SK-N-SH treated with all-trans-retinoic acid at 6 μM for 48 hours (cell line): ENCODE results near the gene STARD13.

Experiments
- ATAC-seq: fragments of 200-7000 bp; cut with Tn5 transposase; 3 replicates; pipeline ENCODE4 v1.9.1; 2020; ENCODE audit warnings: mild to moderate bottlenecking, moderate library complexity
- BACH2 ChIP-seq: fragments of 250-450 bp; sonication (Bioruptor Pico); IDR thresholded peaks from 2 replicates; pipeline ENCODE4 v1.9.0; 2021; ENCODE audit warnings: mild to moderate bottlenecking, borderline replicate concordance
- CSRNP3 ChIP-seq: fragments of 250-450 bp; sonication (Bioruptor Pico); IDR thresholded peaks from 2 replicates; pipeline ENCODE4 v1.5.1; 2021; ENCODE audit warnings: mild to moderate bottlenecking, moderate library complexity
- ESRRG ChIP-seq: fragments of 250-450 bp; sonication (Bioruptor Pico); IDR thresholded peaks from 2 replicates; pipeline ENCODE4 v1.6.1; 2021; ENCODE audit warnings: mild to moderate bottlenecking
- GLIS3 ChIP-seq: fragments of 250-450 bp; sonication (Bioruptor Pico); IDR thresholded peaks from 2 replicates; pipeline ENCODE4 v1.5.0; 2020; ENCODE audit warnings: mild to moderate bottlenecking, moderate library complexity
- ISL1 ChIP-seq: fragments of 250-450 bp; sonication (Bioruptor Pico); IDR thresholded peaks from 2 replicates; pipeline ENCODE4 v2.1.2; 2022; ENCODE audit warnings: mild to moderate bottlenecking, moderate library complexity
- OSR1 ChIP-seq: fragments of 250-450 bp; sonication (Bioruptor Pico); IDR thresholded peaks from 2 replicates; pipeline ENCODE4 v1.8.0; 2022; ENCODE audit warnings: moderate library complexity, mild to moderate bottlenecking, inconsistent platforms
- POU6F1 ChIP-seq: fragments of 250-450 bp; sonication (Bioruptor Pico); IDR thresholded peaks from 2 replicates; pipeline ENCODE4 v1.8.0; 2021; ENCODE audit warnings: low read depth, mild to moderate bottlenecking, moderate library complexity, borderline replicate concordance
- PPARA ChIP-seq: fragments of 250-450 bp; sonication (Bioruptor Pico); IDR thresholded peaks from 2 replicates; pipeline ENCODE4 v1.5.0; 2020; ENCODE audit warnings: mild to moderate bottlenecking, borderline replicate concordance
- RARB ChIP-seq: fragments of 250-450 bp; sonication (Bioruptor Pico); IDR thresholded peaks from 2 replicates; pipeline ENCODE4 v1.8.0; 2021; ENCODE audit warnings: mild to moderate bottlenecking, moderate library complexity
- SNAI2 ChIP-seq: fragments of 250-450 bp; sonication (Bioruptor Pico); IDR thresholded peaks from 2 replicates; pipeline ENCODE4 v1.5.0; 2020; ENCODE audit warnings: mild to moderate bottlenecking, moderate library complexity
- TCF4 ChIP-seq: fragments of 250-450 bp; sonication (Bioruptor Pico); IDR thresholded peaks from 2 replicates; pipeline ENCODE4 v1.8.0; 2021; ENCODE audit warnings: mild to moderate bottlenecking, moderate library complexity, borderline replicate concordance
- TOX ChIP-seq: fragments of 250-450 bp; sonication (Bioruptor Pico); IDR thresholded peaks from 2 replicates; pipeline ENCODE4 v1.8.0; 2021; ENCODE audit warnings: mild to moderate bottlenecking, moderate library complexity, borderline replicate concordance
- TSHZ2 ChIP-seq: fragments of 250-450 bp; sonication (Bioruptor Pico); IDR thresholded peaks from 2 replicates; pipeline ENCODE4 v1.5.0; 2020; ENCODE audit warnings: mild to moderate bottlenecking, moderate library complexity
- ZC3H10 ChIP-seq: fragments of 250-450 bp; sonication (Bioruptor Pico); IDR thresholded peaks from 2 replicates; pipeline ENCODE4 v1.5.1; 2021; ENCODE audit warnings: mild to moderate bottlenecking, moderate library complexity
- ZFP3 ChIP-seq: fragments of 250-450 bp; sonication (Bioruptor Pico); IDR thresholded peaks from 2 replicates; pipeline ENCODE4 v1.5.0; 2020; ENCODE audit warnings: mild to moderate bottlenecking, moderate library complexity
- ZFP30 ChIP-seq: fragments of 450-650 bp; formaldehyde crosslinking; IDR thresholded peaks from 2 replicates; pipeline ENCODE4 v1.5.0; 2022; ENCODE audit warnings: mild to moderate bottlenecking, moderate library complexity
- ZNF565 ChIP-seq: fragments of 450-650 bp; formaldehyde crosslinking; conservative IDR thresholded peaks from 2 replicates; pipeline ENCODE4 v1.5.0; 2020; ENCODE audit warnings: low read depth, mild to moderate bottlenecking, moderate library complexity
- ZNF70 ChIP-seq: fragments of 450-650 bp; formaldehyde crosslinking; IDR thresholded peaks from 2 replicates; pipeline ENCODE4 v1.5.0; 2020; ENCODE audit warnings: mild to moderate bottlenecking, moderate library complexity
- ZNF8 ChIP-seq: fragments of 450-650 bp; formaldehyde crosslinking; IDR thresholded peaks from 2 replicates; pipeline ENCODE4 v1.5.0; 2020; ENCODE audit warnings: mild to moderate bottlenecking, moderate library complexity
- TF ChIP-seq, protein P1 (sequence below): fragments of 250-450 bp; sonication (Bioruptor Pico); IDR thresholded peaks from 2 replicates; pipeline ENCODE4 v1.5.1; 2020; ENCODE audit warnings: low read depth, mild to moderate bottlenecking, moderate library complexity
- TF ChIP-seq, protein P2 (sequence below): fragments of 250-450 bp; sonication (Bioruptor Pico); IDR thresholded peaks from 2 replicates; pipeline ENCODE4 v1.8.0; 2020; ENCODE audit warnings: mild to moderate bottlenecking, moderate library complexity, borderline replicate concordance

STARD13 gene

DNA sequence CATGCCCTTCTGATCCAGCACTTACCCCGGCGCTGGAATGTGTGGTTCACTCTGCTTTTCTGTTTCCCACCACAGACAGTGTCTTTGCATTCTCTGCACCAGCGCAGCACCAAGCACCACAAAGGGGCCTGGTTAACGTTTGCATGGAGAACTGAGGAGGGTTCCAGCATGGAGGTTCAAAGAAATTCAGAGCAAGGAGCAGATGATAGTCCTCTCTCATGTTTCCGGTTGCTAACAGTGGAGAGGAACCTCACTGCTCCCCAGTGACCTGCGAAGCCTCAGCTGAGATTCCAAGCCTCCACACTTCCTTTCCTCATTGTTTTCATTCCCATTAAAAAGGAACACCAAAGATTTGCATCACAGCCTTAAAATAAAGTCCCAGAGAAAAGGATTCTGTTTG is 99.7 kb downstream of the STARD13 start (continued):
- TF ChIP-seq CSRNP3 (CRISPR knock-in tag) (no peak), ZFP30 (CRISPR knock-in tag) (no peak), SNAI2 (CRISPR knock-in tag) (no peak), ZFP3 (CRISPR knock-in tag) (no peak), ZNF565 (CRISPR knock-in tag) (no peak), PPARA (CRISPR knock-in tag) (no peak), ZNF8 (CRISPR knock-in tag) (no peak), ZNF70 (CRISPR knock-in tag) (no peak)
- TF ChIP-seq, all 23 proteins: peak for 0

GRCh38 chr13:33184530-33184929 is 101.0 kb downstream of the STARD13 start:
- no peak for TF ChIP-seq ZNF8 (CRISPR knock-in tag)
- no peak for TF ChIP-seq CSRNP3 (CRISPR knock-in tag)
- TF ChIP-seq PPARA (CRISPR knock-in tag), result no peak
- TF ChIP-seq, protein P1, sequence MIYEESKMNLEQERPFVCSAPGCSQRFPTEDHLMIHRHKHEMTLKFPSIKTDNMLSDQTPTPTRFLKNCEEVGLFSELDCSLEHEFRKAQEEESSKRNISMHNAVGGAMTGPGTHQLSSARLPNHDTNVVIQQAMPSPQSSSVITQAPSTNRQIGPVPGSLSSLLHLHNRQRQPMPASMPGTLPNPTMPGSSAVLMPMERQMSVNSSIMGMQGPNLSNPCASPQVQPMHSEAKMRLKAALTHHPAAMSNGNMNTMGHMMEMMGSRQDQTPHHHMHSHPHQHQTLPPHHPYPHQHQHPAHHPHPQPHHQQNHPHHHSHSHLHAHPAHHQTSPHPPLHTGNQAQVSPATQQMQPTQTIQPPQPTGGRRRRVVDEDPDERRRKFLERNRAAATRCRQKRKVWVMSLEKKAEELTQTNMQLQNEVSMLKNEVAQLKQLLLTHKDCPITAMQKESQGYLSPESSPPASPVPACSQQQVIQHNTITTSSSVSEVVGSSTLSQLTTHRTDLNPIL (CRISPR knock-in tag), result no peak
- no peak for TF ChIP-seq TCF4 (CRISPR knock-in tag)
- no peak for TF ChIP-seq GLIS3
- no peak for TF ChIP-seq SNAI2 (CRISPR knock-in tag)
- no peak for TF ChIP-seq ESRRG (CRISPR knock-in tag)
- no peak for TF ChIP-seq RARB (CRISPR knock-in tag)
- 0 out of 2 replicates have a peak, but pooled peaks have one; percentile 12 for TF ChIP-seq POU6F1 (CRISPR knock-in tag)
- no peak for TF ChIP-seq BACH2 (CRISPR knock-in tag)
- TF ChIP-seq, protein P2, sequence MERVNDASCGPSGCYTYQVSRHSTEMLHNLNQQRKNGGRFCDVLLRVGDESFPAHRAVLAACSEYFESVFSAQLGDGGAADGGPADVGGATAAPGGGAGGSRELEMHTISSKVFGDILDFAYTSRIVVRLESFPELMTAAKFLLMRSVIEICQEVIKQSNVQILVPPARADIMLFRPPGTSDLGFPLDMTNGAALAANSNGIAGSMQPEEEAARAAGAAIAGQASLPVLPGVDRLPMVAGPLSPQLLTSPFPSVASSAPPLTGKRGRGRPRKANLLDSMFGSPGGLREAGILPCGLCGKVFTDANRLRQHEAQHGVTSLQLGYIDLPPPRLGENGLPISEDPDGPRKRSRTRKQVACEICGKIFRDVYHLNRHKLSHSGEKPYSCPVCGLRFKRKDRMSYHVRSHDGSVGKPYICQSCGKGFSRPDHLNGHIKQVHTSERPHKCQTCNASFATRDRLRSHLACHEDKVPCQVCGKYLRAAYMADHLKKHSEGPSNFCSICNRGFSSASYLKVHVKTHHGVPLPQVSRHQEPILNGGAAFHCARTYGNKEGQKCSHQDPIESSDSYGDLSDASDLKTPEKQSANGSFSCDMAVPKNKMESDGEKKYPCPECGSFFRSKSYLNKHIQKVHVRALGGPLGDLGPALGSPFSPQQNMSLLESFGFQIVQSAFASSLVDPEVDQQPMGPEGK, result no peak
- TF ChIP-seq OSR1 (CRISPR knock-in tag), result no peak
- peak; percentile 49 for TF ChIP-seq ISL1 (CRISPR knock-in tag)
- TF ChIP-seq ZC3H10, result peak; percentile 93
- TF ChIP-seq TOX (CRISPR knock-in tag), result peak; percentile 91
- TF ChIP-seq TSHZ2, result no peak
- TF ChIP-seq ZNF70 (CRISPR knock-in tag), result no peak
- ATAC-seq, result peak; percentile 65
